Measurements from ENCODE around the gene DOK5. TPM values are rescaled to one million over a fixed set of nuclear protein-coding genes. Genes with fewer than 3 reads are reported as not detected.
A peak's percentile ranks its signal among the peaks of the same experiment; 100 is the strongest.
"Not testable (repeated sequence)": the region's sequence is repeated elsewhere in the genome, so short reads cannot be mapped to it uniquely, and the experiment has no call there.

The DOK5 gene
- total RNA-seq, 1 donor from 2014 or later = 0.69 TPM

GRCh38 chr20:54476169-54477009, 996 bp downstream of the DOK5 start:
- Histone ChIP-seq H3K4me1 (peaks cover 10% of the 10 kb centered on the region), H3K27me3 (peaks cover 59% of the 10 kb centered on the region), H3K36me3 (no peaks in the 10 kb centered on the region), H3K27ac (no peak overlapping the region), H3K9me3 (no peaks in the 10 kb centered on the region), H3K4me3 (peak overlapping the region; percentile 47)
- no peak for DNase-seq
- no peak for TF ChIP-seq CTCF (IDR thresholded peaks at IDR 0.05)
- intact Hi-C loops (cut with DNase I) = no loop called here
- ATAC-seq = no peak

- no peak for TF ChIP-seq CTCF (IDR thresholded peaks at IDR 0.05)
- DNase-seq (no peak), ATAC-seq (no peak)
- Histone ChIP-seq H3K9me3 (no peaks in the 10 kb centered on the region), H3K36me3 (no peaks in the 10 kb centered on the region), H3K27ac (no peak overlapping the region), H3K4me3 (no peak overlapping the region), H3K27me3 (peaks cover 67% of the 10 kb centered on the region), H3K4me1 (peaks cover 10% of the 10 kb centered on the region)
- intact Hi-C loops (cut with DNase I) = no loop called here
Measured at GRCh38 chr20:54477191-54477955, 2.0 kb downstream of the DOK5 start.

- Histone ChIP-seq H3K4me3 (no peak overlapping the region), H3K36me3 (no peaks in the 10 kb centered on the region), H3K4me1 (peaks cover 10% of the 10 kb centered on the region), H3K9me3 (no peaks in the 10 kb centered on the region), H3K27ac (no peak overlapping the region), H3K27me3 (peaks cover 60% of the 10 kb centered on the region)
- ATAC-seq = no peak
- TF ChIP-seq CTCF (IDR thresholded peaks at IDR 0.05) = no peak
- intact Hi-C loops (cut with DNase I) = no loop called here
- DNase-seq = no peak
Measured at GRCh38 chr20:54479138-54479906, 3.9 kb downstream of the DOK5 start.

GRCh38 chr20:54479937-54480336, 4.5 kb downstream of the DOK5 start:
- H3K9me3 ChIP-seq; H3K27ac ChIP-seq; H3K36me3 ChIP-seq; ATAC-seq; DNase-seq; intact Hi-C loops (cut with DNase I); H3K4me3 ChIP-seq: not testable (repeated sequence)
- Histone ChIP-seq H3K4me1 (peaks cover 10% of the 10 kb centered on the region), H3K27me3 (peaks cover 58% of the 10 kb centered on the region)

GRCh38 chr20:54481442-54481841, 6.0 kb downstream of the DOK5 start:
- Histone ChIP-seq H3K4me1 (peaks cover 2% of the 10 kb centered on the region), H3K36me3 (no peaks in the 10 kb centered on the region), H3K4me3 (no peak overlapping the region), H3K27me3 (peaks cover 46% of the 10 kb centered on the region), H3K9me3 (no peaks in the 10 kb centered on the region), H3K27ac (no peak overlapping the region)
- intact Hi-C loops (cut with DNase I) = no loop called here
- DNase-seq (no peak), ATAC-seq (no peak)
- TF ChIP-seq CTCF (IDR thresholded peaks at IDR 0.05) = no peak

All from upper lobe of right lung (tissue), 1 donor.